ENCODE data around the gene COPRS. TPM values are rescaled to one million over a fixed set of nuclear protein-coding genes. Genes with fewer than 3 reads are reported as not detected.

Gene COPRS
- total RNA-seq, 2 donors from 2014 or later = 72.2 to 83.8 TPM

GRCh38 chr17:31825961-31826691 lies 32.9 kb downstream of the COPRS start:
- ATAC-seq (no peak), DNase-seq (peak in 1 of 4 donors; percentile 11)
- WGBS, 2 donors = 70 to 73% methylated on average over 14 of the region's 14 CpGs
- Histone ChIP-seq H3K27ac (no peak overlapping the region), H3K4me3 (no peak overlapping the region), H3K27me3 (no peaks in the 10 kb centered on the region), H3K36me3 (replicated peaks in 1 of 2; ENCODE audit: insufficient read depth in 1 of 2, low read depth in 2 of 2) (no peaks in the 10 kb centered on the region), H3K4me1 (no peaks in the 10 kb centered on the region), H3K9me3 (no peaks in the 10 kb centered on the region)
- intact Hi-C loops (cut with DNase I) = no loop called here
- TF ChIP-seq CTCF (IDR thresholded peaks at IDR 0.05) (no peak), POLR2A (IDR thresholded peaks at IDR 0.05) (no peak)

- Histone ChIP-seq H3K4me3 (no peak overlapping the region), H3K9me3 (no peaks in the 10 kb centered on the region), H3K4me1 (no peaks in the 10 kb centered on the region), H3K27me3 (no peaks in the 10 kb centered on the region), H3K27ac (no peak overlapping the region), H3K36me3 (replicated peaks in 1 of 2; ENCODE audit: insufficient read depth in 1 of 2, low read depth in 2 of 2) (no peaks in the 10 kb centered on the region)
- intact Hi-C loops (cut with DNase I) = no loop called here
- ATAC-seq (no peak), DNase-seq (no peak)
- 72 to 79% methylated on average over 7 of the region's 7 CpGs for WGBS, 2 donors
- TF ChIP-seq POLR2A (IDR thresholded peaks at IDR 0.05) (no peak), CTCF (IDR thresholded peaks at IDR 0.05) (no peak)
Measured at GRCh38 chr17:31824766-31825360, 34.2 kb downstream of the COPRS start.

- intact Hi-C loops (cut with DNase I) = no loop called here
- 60 to 67% methylated on average over 3 of the region's 3 CpGs for WGBS, 2 donors
- Histone ChIP-seq H3K27ac (no peak overlapping the region), H3K27me3 (no peaks in the 10 kb centered on the region), H3K4me3 (no peak overlapping the region), H3K36me3 (replicated peaks in 1 of 2; ENCODE audit: insufficient read depth in 1 of 2, low read depth in 2 of 2) (no peaks in the 10 kb centered on the region), H3K9me3 (no peaks in the 10 kb centered on the region), H3K4me1 (no peaks in the 10 kb centered on the region)
- no peak for DNase-seq
- ATAC-seq = no peak
- no peak for TF ChIP-seq CTCF (IDR thresholded peaks at IDR 0.05)
- TF ChIP-seq POLR2A (IDR thresholded peaks at IDR 0.05) = no peak
Measured at GRCh38 chr17:31823014-31823413, 36.0 kb downstream of the COPRS start.

GRCh38 chr17:31820691-31821435 lies 38.2 kb downstream of the COPRS start:
- TF ChIP-seq CTCF (IDR thresholded peaks at IDR 0.05) = no peak
- no peak for TF ChIP-seq POLR2A (IDR thresholded peaks at IDR 0.05)
- no peaks in the 10 kb centered on the region for H3K36me3 ChIP-seq (replicated peaks in 1 of 2; ENCODE audit: insufficient read depth in 1 of 2, low read depth in 2 of 2)
- DNase-seq (no peak), ATAC-seq (no peak)
- no peaks in the 10 kb centered on the region for H3K9me3 ChIP-seq
- H3K27me3 ChIP-seq = no peaks in the 10 kb centered on the region
- intact Hi-C loops (cut with DNase I) = no loop called here
- H3K4me1 ChIP-seq = no peaks in the 10 kb centered on the region
- no peak overlapping the region for H3K4me3 ChIP-seq
- WGBS, 2 donors = 77 to 90% methylated on average over 5 of the region's 5 CpGs
- no peak overlapping the region for H3K27ac ChIP-seq

Measured in body of pancreas (tissue), 4 donors.